Posterior vena cava (tissue), 2 donors: Measurements from ENCODE around the gene NOPCHAP1. TPM values are rescaled to one million over a fixed set of nuclear protein-coding genes. Genes with fewer than 3 reads are reported as not detected.

Experiments used
- DNase-seq: peaks from one replicate; pipeline ENCODE4 v3.0.0-alpha.2; 2020; ENCODE audit warnings: low spot score
- intact Hi-C, 2 donors: fragments of 100-400 bp; cut with DNase I; formaldehyde crosslinking; loops; one replicate each; pipeline versions ENCODE4 v1.14.1 to v1.14.2; 2022 to 2023
- total RNA-seq, 2 donors: library from RNA; stranded (reverse); fragmentation: NEBNext Ultra II Directional; extraction: Animal tissue kit (Norgen Biotek cat#: 25700); gene quantifications; one replicate each; pipeline ENCODE4 v1.2.1, GENCODE V29; 2021
- donor health status: DM: yes; HTN: yes; CAD: no.
- donor health status: DM: yes; HTN: yes; CAD: no.

Gene NOPCHAP1
- total RNA-seq, 2 donors from 2014 or later = 15.3 to 16.5 TPM

DNA sequence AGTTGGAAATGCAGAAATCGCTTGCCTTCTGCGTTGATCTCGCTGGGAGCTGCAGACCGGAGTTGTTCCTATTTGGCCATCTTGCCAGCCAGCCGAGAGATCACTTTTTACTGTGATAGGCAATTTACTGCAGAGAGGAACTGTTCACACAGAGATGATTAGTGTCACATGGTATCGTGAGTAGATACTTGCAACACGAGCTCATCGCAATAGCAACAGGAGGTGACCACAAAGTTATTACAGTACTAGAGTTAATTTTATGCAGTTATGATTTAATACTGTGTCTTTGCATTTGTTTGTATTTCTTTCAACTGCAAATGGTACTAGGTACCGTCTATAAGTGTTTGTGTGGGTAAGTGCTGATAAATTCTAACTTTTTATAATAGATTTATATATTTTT, 27.8 kb downstream of the NOPCHAP1 start:
- intact Hi-C loops = no loop called here
- no peak for DNase-seq

DNA sequence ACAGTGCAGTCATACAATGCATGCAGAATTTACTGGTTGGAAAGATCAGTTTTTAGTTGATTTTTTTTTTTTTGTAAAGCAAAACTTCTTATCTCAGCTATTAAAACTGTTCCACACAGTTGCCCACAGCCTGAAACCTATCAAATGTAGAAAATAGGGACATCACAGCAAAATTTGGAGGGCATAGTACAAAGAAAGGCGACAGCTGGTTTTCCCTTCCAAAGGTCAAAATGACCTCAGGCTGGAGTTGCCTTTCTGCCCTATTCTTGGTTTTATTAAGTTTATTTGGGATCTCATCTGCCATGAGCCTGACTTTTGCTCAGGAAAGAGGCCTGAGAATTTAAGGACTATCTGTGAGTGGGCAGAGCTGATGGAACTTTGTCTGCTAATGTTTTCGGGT, 28.5 kb downstream of the NOPCHAP1 start:
- no peak for DNase-seq
- intact Hi-C loops = no loop called here

DNA sequence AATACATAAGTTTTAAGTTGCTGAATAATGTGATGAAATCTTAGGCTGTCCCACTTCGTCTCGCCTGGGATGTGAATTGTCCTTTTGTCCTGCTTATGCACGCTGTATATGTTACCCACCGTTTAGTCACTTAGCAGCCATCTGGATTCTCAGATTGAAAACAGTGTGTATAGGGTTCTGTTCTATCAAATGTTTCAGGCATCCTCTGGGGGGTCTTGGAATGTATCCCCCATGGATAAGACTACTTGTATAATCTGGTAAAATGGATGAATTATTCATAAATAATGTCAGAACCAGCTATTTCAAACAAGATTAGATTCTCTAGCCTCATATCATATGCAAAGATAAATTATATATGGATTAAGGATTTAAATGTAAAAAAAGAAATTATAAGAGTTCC, 29.4 kb downstream of the NOPCHAP1 start:
- intact Hi-C loops = no loop called here
- no peak for DNase-seq

GRCh38 chr12:105018012-105018411, 31.9 kb downstream of the NOPCHAP1 start:
- DNase-seq = no peak
- intact Hi-C loops = no loop called here

- no peak for DNase-seq
- intact Hi-C loops = no loop called here
These were observed 32.7 kb downstream of the NOPCHAP1 start for GRCh38 chr12:105018776-105019175.

DNA sequence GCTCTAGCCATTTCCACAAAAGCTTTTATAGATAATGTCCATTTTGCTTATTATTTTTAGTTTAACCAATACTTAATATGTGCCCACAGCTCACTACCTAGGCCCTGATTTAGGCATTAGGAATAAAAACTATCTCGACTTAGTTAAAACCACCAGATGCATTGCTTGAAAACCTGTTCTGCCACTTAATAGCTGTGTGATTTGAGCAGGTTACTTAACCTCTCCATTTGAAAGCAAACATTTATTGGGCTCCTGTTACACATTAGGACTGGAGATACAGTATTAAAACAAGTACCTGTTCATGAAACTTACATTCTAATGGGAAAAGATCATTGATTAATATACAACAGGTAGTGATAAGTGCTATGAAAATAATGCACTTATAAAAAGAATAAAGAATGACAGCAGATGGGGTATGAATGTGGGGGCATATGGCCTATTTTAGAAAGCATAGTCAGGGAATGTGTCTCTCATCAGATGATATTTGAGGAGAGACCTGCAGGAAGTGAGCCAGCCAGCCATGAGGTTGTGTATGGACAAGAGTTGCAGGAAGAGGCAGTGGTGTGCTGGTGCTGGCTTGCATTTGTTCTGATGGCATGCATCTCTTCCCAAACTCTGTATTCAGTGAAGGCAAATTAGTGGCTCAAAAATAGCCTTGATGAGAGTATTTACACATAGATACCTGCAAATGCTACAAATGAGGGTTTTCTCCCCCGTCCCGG, 34.3 kb downstream of the NOPCHAP1 start:
- intact Hi-C loops = no loop called here
- no peak for DNase-seq

- DNase-seq = no peak
- intact Hi-C loops = no loop called here
These were observed 38.8 kb downstream of the NOPCHAP1 start for GRCh38 chr12:105024928-105025327.

- intact Hi-C loops = no loop called here
- no peak for DNase-seq
These were observed 39.8 kb downstream of the NOPCHAP1 start for GRCh38 chr12:105025890-105026289.

- no peak for DNase-seq
- intact Hi-C loops = no loop called here
These were observed 40.3 kb downstream of the NOPCHAP1 start for GRCh38 chr12:105026411-105026810.

DNA sequence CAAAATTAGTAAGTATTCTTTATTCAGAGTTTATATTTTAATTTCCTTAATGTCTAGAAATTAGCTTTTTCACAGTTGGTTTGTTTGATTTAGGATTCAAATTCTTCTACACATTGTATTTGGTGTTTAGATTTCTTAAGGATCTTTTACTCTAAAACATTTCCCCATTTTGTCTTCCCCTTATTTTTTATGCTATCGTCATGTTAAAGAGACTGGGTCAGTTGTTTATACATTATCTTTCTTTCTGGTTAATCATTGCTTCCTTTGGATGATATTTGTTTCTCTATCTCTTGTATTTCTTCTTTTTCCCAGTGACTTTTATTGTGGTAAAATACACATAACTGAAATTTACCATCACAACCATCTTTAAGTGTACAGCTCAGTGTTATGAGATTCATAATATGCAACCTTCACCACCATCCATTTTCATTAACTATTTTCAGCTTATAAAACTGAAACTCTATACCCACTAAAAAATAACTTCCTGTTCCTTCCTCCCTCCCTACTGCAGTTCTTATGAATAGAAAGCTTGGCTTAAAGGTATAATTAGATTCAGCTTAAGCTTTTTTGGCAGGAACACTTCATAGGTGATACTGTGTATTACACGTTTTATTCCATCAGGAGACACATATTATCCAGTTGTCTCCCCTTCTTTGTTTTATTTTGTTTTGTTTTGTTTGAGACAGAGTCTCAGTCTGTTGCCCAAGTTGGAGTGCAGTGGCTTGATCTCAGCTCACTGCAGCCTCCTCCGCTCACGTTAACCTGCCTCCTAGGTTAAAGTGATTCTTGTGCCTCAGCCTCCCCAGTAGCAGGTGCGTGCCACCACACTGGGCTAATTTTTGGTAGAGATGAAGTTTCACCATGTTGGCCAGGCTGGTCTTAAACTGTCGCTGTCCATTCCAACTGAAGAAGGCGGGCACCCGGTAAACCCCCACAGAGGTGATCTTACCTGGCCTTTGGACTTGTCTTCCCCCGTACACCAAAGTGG, 45.0 kb downstream of the NOPCHAP1 start:
- DNase-seq = no peak
- intact Hi-C loops = loop anchor here in 1 of 2 donors (5.0 kb wide), 1 partner anchor 756 kb away; no protein-coding TSS in a partner anchor

GRCh38 chr12:105032703-105033357, 46.7 kb downstream of the NOPCHAP1 start:
- no peak for DNase-seq
- intact Hi-C loops = loop anchor here in 1 of 2 donors (5.0 kb wide), 1 partner anchor 754 kb away; no protein-coding TSS in a partner anchor

DNA sequence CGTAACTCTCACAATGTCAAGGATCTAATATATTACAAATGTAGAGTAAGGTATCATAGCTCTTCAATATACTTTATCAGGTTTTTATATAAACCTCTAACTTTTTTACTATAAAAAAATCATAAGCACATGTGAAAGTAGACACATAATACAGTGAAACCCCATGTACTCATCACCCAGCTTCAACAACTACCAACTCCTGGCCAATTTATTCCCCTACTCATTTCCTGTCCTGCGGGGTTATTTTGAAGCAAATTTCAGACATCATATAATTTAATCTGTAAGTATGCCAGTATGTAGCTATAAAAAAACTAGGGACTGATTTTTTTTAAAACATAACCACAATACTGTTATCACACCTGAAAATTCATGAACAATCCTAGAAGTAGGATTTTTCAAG, 47.7 kb downstream of the NOPCHAP1 start:
- intact Hi-C loops = loop anchor here in 1 of 2 donors (5.0 kb wide), 1 partner anchor 753 kb away; no protein-coding TSS in a partner anchor
- no peak for DNase-seq

Other genes with a start within 250 kb of the NOPCHAP1 start
- gene SLC41A2, start 28.0 kb upstream of the NOPCHAP1 start, total RNA-seq = 10 to 100 TPM; 47.2 to 63.5 TPM
- gene ALDH1L2, start 98.1 kb downstream of the NOPCHAP1 start, total RNA-seq = 10 to 100 TPM; 25.1 to 56.8 TPM
- 10 to 100 TPM; 54.9 to 57.5 TPM for gene WASHC4, start 121.4 kb downstream of the NOPCHAP1 start, total RNA-seq
- 10 to 100 TPM; 40.3 to 41.2 TPM for gene APPL2, start 249.9 kb downstream of the NOPCHAP1 start, total RNA-seq